ENCODE results near the gene DLG2.

DLG2 gene

DNA sequence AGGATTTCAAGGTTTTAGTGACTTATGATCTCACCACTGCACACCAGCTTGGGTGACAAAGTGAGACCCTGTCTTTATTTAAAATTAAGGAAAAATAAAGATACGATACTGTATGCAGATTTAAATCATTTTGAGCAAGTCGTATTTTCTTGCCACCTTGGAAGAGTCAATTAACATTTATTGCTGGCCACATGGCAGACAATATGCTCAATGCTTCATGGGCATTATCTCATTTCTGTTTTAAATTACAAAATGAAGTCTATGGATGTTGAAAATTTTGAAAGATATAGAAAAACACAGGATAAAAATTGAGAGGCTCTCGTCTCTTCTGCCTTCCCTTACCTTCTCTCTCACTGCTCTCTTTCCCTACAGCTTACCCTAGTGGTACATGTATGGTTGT lies 1992.0 kb downstream of the DLG2 start:
- TF ChIP-seq, protein P1, sequence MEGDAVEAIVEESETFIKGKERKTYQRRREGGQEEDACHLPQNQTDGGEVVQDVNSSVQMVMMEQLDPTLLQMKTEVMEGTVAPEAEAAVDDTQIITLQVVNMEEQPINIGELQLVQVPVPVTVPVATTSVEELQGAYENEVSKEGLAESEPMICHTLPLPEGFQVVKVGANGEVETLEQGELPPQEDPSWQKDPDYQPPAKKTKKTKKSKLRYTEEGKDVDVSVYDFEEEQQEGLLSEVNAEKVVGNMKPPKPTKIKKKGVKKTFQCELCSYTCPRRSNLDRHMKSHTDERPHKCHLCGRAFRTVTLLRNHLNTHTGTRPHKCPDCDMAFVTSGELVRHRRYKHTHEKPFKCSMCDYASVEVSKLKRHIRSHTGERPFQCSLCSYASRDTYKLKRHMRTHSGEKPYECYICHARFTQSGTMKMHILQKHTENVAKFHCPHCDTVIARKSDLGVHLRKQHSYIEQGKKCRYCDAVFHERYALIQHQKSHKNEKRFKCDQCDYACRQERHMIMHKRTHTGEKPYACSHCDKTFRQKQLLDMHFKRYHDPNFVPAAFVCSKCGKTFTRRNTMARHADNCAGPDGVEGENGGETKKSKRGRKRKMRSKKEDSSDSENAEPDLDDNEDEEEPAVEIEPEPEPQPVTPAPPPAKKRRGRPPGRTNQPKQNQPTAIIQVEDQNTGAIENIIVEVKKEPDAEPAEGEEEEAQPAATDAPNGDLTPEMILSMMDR (IDR thresholded peaks at IDR 0.05; ENCODE audit: insufficient read depth, missing control alignments), result no peak
- DNase-seq (ENCODE audit: insufficient read length, low spot score), result no peak
- no peak for FAIRE-seq

DNA sequence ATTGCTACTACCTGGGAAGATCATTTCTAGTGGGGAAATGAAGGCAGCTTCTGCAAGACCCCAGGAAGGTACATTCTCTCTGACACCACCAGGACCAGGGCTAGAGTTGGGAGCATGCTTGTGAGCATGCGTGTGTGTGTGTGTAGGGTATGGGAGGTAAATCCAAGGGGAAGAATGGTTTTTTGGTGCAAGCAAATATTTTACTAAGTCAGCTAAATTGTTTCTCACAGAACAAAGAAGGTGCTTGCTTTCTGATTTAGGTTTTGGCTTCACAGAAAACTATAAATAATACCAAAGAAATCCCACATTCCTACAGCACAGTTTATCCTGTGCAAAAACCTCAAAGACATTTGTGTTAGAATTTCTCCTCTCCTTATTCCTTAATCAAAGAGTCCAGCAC lies 1996.9 kb downstream of the DLG2 start:
- FAIRE-seq (no peak), DNase-seq (ENCODE audit: insufficient read length, low spot score) (no peak)
- TF ChIP-seq, protein P1 (IDR thresholded peaks at IDR 0.05; ENCODE audit: insufficient read depth, missing control alignments), result no peak

DNA sequence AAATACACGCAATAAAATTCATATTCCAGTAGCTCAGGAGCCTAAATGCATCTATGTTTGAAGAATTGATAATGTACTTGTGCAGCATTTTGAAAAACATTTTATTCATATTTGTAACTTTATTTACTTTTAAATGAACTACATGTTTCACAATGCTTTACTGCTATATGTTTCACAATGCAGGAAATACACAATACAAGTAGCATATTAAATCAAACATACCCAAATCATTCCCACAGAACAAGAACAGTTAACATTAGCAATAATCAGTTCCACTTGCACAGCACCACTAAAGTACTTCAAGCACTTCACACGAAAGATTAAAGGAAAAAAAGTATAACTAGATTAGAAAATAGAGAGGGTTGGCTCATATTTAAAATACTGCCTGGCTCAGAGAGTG lies 1997.4 kb downstream of the DLG2 start:
- TF ChIP-seq, protein P1 (IDR thresholded peaks at IDR 0.05; ENCODE audit: insufficient read depth, missing control alignments), result no peak
- DNase-seq (ENCODE audit: insufficient read length, low spot score) (no peak), FAIRE-seq (no peak)

DNA sequence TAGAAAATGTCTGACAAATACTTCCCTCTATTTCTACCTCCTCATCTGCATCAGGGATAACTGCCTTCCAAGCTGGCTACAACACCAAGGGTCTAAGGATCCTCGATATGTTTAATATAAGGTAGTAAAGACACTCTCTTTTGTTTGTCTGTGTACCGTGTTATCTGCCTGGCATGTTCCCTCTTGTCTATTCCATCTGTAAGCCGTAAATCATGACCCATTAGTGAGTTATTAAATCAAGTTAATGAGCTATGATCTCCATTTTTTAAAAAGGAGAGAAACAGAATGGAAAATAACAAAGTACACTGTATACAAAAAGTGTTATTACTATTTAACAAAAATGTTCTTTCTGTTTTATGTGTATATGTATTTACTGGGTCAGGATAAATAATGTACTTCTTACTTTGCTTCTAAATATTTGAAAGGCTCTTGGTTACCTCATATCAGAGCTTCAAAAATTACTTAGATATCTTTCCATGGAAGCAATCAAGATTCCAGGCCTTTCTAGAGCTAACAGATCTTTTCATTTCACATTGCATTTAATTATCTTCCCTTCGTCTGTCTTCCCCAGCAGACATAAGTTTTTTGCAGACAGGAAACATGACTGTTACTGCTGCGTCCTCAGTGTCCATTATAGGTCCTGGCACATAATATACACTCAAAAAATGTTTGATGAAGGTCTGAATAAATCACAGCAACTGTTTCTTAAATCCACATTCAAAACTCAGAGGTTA lies 1998.4 kb downstream of the DLG2 start:
- DNase-seq (ENCODE audit: insufficient read length, low spot score), result no peak
- no peak for FAIRE-seq
- TF ChIP-seq, protein P1 (IDR thresholded peaks at IDR 0.05; ENCODE audit: insufficient read depth, missing control alignments), result no peak

DNA sequence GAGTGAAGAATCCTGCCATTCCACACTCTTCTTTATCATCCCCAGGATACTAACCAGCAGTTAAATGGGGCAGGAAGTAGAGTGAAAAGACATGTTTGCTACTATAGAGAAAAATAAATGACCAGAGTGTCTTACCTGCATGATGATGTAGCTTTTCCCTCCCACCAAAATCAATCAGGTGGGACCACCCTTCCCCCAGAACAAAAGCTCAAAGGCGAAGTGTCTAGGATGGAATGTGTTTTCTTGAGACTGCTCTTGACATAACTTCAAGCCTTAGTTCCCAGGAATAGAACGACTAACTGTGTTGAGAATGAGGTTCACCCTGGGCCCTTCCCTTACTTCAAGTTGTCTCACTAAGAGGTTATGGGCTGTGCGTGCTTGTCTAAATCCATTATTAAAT lies 2001.8 kb downstream of the DLG2 start:
- FAIRE-seq, result no peak
- TF ChIP-seq, protein P1 (IDR thresholded peaks at IDR 0.05; ENCODE audit: insufficient read depth, missing control alignments), result no peak

DNA sequence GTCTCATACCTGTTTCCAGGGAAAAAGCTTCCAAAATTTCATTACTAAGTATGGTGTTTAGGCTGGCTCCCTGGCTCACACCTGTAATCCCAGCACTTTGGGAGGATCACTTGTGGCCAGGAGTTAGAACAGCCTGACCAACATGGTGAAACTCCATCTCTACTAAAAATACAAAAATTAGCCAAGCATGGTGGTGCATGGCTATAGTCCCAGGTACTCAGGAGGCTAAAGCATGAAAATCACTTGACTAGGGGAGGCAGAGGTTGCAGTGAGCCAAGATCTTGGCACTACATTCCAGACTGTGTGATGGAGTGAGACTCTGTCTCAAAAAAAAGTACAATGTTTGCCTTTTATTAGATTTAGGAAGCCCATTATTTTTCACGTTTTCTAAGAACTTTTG lies 2009.5 kb downstream of the DLG2 start:
- DNase-seq (ENCODE audit: insufficient read length, low spot score) (no peak), FAIRE-seq (no peak)
- TF ChIP-seq, protein P1 (IDR thresholded peaks at IDR 0.05; ENCODE audit: insufficient read depth, missing control alignments), result no peak

More for the DNA sequence above, 2001.8 kb downstream of the DLG2 start:
- DNase-seq (ENCODE audit: insufficient read length, low spot score), result no peak

DNA sequence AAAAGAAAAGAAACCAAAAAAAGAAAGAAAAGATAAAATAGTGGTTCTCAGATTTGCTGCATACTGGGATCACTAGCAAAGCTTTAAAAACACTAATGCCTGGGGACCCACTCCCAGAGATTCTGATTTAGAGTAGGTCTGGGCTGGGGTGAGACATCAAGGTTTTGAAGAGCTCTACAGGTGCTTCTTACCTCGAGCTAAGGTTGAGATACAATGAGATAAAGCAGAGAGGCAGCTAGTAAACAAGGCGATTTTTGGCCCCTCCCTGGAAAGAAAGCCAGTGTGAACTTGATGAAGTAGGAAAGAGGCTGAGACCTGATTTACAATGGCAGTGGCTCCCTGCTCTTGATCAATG lies 2013.4 kb downstream of the DLG2 start:
- DNase-seq (ENCODE audit: insufficient read length, low spot score) (no peak), FAIRE-seq (no peak)
- TF ChIP-seq, protein P1 (IDR thresholded peaks at IDR 0.05; ENCODE audit: insufficient read depth, missing control alignments), result no peak
